Measurements from ENCODE around the gene GNB1. TPM values are rescaled to one million over a fixed set of nuclear protein-coding genes. Genes with fewer than 3 reads are reported as not detected.

The GNB1 gene
- total and polyA plus RNA-seq, 9 donors: 52.3 to 216 (median 178) TPM

DNA sequence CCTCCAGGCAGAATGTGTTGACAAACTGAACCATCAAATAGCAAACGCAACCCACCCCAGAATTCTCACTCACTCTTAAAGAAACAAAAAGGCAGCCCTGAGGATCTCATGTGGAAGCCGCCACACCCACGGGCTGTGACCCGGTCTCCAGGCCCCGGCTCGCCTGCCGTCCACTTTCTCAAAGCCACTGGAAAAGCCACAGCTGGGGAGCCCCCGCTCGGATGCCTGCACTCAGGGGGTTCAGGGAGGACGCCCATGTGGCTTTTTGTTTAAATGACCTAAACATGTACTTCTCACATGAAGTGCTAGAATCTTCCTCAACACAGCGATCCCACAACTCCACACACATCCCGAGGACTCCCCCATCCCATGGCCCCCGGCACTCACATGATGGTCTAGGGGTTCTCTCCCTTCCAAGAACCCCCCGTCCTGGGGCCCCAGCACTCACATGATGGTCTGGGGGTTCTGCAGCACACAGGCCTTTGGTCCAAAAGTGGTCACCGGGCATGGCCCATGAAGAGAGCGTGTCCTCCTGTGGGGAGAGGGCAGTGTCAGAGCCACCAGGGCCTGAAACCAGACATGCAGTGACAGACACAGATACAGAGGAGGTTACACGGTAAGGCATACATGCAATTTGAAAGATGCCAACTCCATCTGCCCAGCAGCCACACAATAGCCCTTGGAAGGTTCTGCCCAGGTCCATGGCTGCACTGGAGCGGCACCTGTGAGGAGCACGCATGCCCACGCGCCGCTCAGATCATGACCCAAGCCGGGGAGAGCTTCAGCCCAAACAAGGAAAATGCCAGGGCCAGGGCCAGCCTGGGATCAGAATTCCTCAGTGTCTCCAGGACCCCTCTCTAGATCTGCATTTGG lies 129.1 kb downstream of the GNB1 start:
- H3K36me3 ChIP-seq (ENCODE audit: control insufficient read depth, insufficient read depth, low read length): peaks cover 75% of the 10 kb centered on the region
- 97% methylated on average over 21 of the region's 23 CpGs for whole genome bisulfite sequencing (ENCODE audit: insufficient coverage)

DNA sequence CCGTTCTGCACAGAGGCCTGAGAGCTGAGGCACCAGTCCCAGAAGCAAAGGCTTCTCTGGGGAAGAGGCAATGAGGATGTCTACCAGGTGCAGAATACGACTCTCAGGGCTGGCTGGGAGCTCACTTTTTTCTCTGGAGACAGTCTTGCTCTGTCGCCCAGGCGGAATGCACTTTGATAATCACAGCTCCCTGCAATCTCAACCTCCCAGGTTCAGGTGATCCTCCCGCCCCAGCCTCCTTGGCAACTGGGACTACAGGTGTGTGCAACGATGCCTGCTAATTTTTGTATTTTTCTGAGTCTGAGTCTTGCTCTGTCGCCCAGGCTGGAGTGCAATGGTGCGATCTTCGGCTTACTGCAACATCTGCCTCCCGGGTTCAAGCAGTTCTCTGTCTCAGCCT lies 130.2 kb downstream of the GNB1 start:
- whole genome bisulfite sequencing (ENCODE audit: insufficient coverage): 85% methylated on average over 9 of the region's 10 CpGs
- no peak overlapping the region for H3K4me3 ChIP-seq (ENCODE audit: low read length)
- H3K9me3 ChIP-seq (replicated peaks; ENCODE audit: control insufficient read depth, low read depth, low read length): no peaks in the 10 kb centered on the region
- no peak overlapping the region for H3K27ac ChIP-seq (ENCODE audit: low read length)
- H3K36me3 ChIP-seq (ENCODE audit: control insufficient read depth, insufficient read depth, low read length): peaks cover 85% of the 10 kb centered on the region
- DNase-seq: no peak
- no peaks in the 10 kb centered on the region for H3K4me1 ChIP-seq (ENCODE audit: control insufficient read depth, insufficient read depth, low read length)
- H3K27me3 ChIP-seq (ENCODE audit: control insufficient read depth, insufficient read depth, low read length): no peaks in the 10 kb centered on the region

More for the DNA sequence above, 129.1 kb downstream of the GNB1 start:
- Histone ChIP-seq H3K4me3 (ENCODE audit: low read length) (no peak overlapping the region), H3K27me3 (ENCODE audit: control insufficient read depth, insufficient read depth, low read length) (no peaks in the 10 kb centered on the region), H3K4me1 (ENCODE audit: control insufficient read depth, insufficient read depth, low read length) (no peaks in the 10 kb centered on the region), H3K9me3 (replicated peaks; ENCODE audit: control insufficient read depth, low read depth, low read length) (no peaks in the 10 kb centered on the region), H3K27ac (ENCODE audit: low read length) (no peak overlapping the region)
- no peak for DNase-seq

DNA sequence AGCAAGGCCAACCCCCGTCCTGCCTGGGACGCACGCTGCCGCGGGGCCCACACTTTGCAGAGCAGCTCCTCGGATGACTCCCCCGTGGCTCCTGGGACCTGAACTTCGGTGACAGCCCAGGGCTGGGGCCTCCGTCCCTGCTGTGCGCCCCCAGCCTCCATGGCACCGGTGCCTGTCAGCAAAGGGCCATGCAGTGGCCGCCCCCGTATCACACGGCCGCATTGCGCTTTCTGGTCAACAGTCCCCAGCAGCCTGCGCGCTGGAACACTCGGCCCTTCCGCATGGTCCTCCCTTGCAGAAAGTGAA lies 130.6 kb downstream of the GNB1 start:
- Histone ChIP-seq H3K27ac (ENCODE audit: low read length) (no peak overlapping the region), H3K4me1 (ENCODE audit: control insufficient read depth, insufficient read depth, low read length) (no peaks in the 10 kb centered on the region), H3K9me3 (replicated peaks; ENCODE audit: control insufficient read depth, low read depth, low read length) (no peaks in the 10 kb centered on the region), H3K4me3 (ENCODE audit: low read length) (no peak overlapping the region), H3K27me3 (ENCODE audit: control insufficient read depth, insufficient read depth, low read length) (no peaks in the 10 kb centered on the region), H3K36me3 (ENCODE audit: control insufficient read depth, insufficient read depth, low read length) (peaks cover 89% of the 10 kb centered on the region)
- no peak for DNase-seq
- 93% methylated on average over 20 of the region's 20 CpGs for WGBS (ENCODE audit: insufficient coverage)

DNA sequence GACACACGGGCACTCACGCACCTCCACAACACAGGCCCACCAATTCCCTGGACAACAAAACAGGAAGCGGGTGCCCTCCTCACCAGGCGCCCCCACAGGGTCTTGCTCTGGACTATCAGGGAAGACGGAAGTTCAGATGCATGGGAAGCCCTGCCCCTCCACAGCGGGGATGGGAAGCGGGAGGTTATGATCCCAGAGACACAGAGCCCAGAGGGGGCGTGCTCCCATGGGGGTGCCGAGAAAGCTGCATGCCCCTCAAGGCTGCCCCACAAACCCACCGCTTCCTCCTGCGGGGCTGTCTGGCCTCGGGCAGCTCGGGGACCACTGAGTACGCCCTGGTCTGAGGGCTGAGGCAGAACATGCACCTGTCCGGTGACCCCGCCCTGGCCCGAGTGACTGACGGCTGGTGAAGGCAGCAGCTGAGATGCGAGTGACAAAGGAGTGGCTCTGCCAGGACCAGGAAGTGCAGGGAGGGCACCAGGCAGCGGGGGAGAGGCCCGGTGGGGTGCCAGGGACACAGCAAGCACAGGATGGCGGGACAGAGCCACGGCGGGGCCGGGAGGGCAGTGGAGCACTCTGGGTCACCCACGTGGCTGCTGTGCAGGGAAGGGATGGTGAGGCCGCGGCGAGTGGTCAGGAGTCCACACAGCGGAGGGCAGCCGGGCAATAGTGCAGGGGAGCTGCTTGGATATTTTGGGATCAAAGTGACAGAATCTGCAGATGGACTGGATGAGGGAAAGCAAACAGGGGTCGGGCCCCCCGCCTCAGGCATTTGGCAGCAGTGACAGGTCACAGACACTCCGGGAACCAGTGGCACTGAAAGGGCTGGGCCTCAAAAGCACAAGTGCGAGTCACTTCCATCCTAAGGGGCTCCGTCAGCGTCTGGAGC lies 131.2 kb downstream of the GNB1 start:
- 88% methylated on average over 36 of the region's 37 CpGs for WGBS (ENCODE audit: insufficient coverage)
- Histone ChIP-seq H3K9me3 (replicated peaks; ENCODE audit: control insufficient read depth, low read depth, low read length) (no peaks in the 10 kb centered on the region), H3K36me3 (ENCODE audit: control insufficient read depth, insufficient read depth, low read length) (peaks cover 91% of the 10 kb centered on the region), H3K4me1 (ENCODE audit: control insufficient read depth, insufficient read depth, low read length) (no peaks in the 10 kb centered on the region), H3K27me3 (ENCODE audit: control insufficient read depth, insufficient read depth, low read length) (no peaks in the 10 kb centered on the region), H3K27ac (ENCODE audit: low read length) (no peak overlapping the region), H3K4me3 (ENCODE audit: low read length) (no peak overlapping the region)
- DNase-seq: no peak

DNA sequence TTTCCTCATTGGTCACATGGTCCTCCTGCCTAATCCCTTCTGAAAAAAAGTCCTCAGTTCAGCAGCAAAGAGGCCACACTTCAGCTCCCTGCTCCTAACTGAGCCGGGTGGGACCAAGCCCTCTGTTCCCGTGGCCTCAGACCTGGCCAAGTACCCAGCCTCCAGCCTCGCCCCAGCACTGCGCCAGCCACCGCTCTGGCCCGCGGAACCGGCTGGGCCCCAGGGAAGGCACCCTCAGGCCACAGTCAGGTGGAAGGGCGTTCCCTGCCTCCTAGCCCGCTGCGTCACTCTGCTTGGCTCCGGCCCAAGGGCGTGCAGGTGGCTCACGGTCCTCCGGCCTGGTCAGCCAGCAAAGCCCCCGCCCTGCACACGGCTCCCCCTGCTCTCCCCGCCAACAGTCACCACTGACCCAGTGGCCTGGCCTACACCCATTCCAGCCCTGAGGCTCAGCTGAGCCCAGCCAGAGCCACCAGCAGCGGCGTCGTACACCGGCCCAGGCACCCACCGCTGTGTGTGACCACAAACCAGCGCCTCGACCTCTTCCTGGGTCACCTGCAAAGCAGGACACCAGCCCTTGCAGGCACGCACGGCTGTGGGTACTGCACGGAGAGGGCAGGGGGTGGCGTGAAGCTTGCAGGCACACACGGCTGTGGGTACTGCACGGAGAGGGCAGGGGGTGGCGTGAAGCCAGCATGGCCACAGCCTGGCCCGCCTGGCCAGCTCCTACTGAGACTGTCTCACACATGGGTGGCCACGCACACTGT lies 132.0 kb downstream of the GNB1 start:
- Histone ChIP-seq H3K9me3 (replicated peaks; ENCODE audit: control insufficient read depth, low read depth, low read length) (no peaks in the 10 kb centered on the region), H3K27me3 (ENCODE audit: control insufficient read depth, insufficient read depth, low read length) (no peaks in the 10 kb centered on the region), H3K4me1 (ENCODE audit: control insufficient read depth, insufficient read depth, low read length) (peaks cover under 1% of the 10 kb centered on the region), H3K27ac (ENCODE audit: low read length) (no peak overlapping the region), H3K4me3 (ENCODE audit: low read length) (no peak overlapping the region), H3K36me3 (ENCODE audit: control insufficient read depth, insufficient read depth, low read length) (peaks cover 88% of the 10 kb centered on the region)
- DNase-seq: no peak
- 79% methylated on average over 34 of the region's 34 CpGs for WGBS (ENCODE audit: insufficient coverage)

DNA sequence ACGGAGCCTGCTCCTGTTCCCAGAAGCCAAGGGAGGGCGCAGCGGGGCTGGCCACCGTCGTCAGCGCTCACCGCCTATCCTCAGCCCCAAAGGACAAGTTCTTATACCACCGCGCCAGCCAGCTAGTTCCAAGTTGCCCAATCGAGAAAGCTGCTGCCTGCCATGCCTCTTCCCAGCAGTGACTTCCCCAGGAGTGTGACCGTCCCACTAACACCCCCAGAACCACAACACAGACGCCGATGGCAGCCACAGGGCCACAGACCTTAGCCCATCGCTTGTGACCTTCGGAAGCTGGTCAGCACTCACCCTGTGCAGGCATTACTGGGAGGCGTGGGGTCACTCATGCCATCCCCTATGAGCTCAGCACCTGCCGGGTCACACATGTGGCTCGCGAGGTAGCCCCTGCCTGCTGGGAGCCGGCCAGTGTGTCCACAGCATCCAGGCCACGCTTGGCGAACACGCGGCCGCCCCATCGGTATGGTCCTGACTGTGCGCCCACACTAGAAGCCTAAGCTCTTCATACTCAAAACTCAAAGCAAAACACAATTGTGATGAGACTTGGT lies 132.7 kb downstream of the GNB1 start:
- WGBS (ENCODE audit: insufficient coverage): 91% methylated on average over 20 of the region's 27 CpGs
- Histone ChIP-seq H3K4me1 (ENCODE audit: control insufficient read depth, insufficient read depth, low read length) (peaks cover 8% of the 10 kb centered on the region), H3K36me3 (ENCODE audit: control insufficient read depth, insufficient read depth, low read length) (peaks cover 91% of the 10 kb centered on the region), H3K4me3 (ENCODE audit: low read length) (no peak overlapping the region), H3K27ac (ENCODE audit: low read length) (no peak overlapping the region), H3K9me3 (replicated peaks; ENCODE audit: control insufficient read depth, low read depth, low read length) (no peaks in the 10 kb centered on the region), H3K27me3 (ENCODE audit: control insufficient read depth, insufficient read depth, low read length) (no peaks in the 10 kb centered on the region)
- no peak for DNase-seq

DNA sequence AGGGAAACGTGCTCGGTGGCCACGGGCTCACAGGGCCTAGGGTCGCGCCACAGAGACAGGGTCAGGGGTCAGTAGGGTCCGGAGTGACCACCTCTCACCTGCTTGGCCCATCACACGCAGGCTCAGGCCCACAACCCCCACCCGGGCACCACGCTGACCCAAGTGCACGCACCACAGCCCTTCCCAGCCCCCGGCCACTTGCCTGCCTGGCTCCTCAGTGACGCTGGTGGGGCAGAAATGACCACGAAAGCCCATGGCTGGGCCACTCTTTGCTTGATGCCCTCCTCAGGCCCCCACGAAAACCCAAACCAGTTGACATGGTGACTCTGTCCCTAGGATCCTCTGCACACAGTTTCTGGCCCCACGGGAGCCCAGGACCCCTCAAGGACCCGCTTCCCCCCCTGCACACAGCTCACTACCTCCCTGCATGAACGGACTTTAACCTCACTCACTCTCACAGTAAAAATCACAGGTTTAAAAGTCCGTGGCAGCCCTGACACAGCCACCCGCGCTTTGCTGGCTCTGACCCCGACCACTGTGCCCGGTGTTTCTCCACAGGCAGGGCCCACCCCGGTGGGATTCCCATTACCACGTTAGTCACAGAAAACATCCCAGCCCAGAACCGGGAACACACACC lies 133.3 kb downstream of the GNB1 start:
- Histone ChIP-seq H3K4me1 (ENCODE audit: control insufficient read depth, insufficient read depth, low read length) (peaks cover 14% of the 10 kb centered on the region), H3K4me3 (ENCODE audit: low read length) (no peak overlapping the region), H3K9me3 (replicated peaks; ENCODE audit: control insufficient read depth, low read depth, low read length) (no peaks in the 10 kb centered on the region), H3K36me3 (ENCODE audit: control insufficient read depth, insufficient read depth, low read length) (peaks cover 90% of the 10 kb centered on the region), H3K27me3 (ENCODE audit: control insufficient read depth, insufficient read depth, low read length) (no peaks in the 10 kb centered on the region), H3K27ac (ENCODE audit: low read length) (no peak overlapping the region)
- no peak for DNase-seq
- 93% methylated on average over 23 of the region's 25 CpGs for WGBS (ENCODE audit: insufficient coverage)

DNA sequence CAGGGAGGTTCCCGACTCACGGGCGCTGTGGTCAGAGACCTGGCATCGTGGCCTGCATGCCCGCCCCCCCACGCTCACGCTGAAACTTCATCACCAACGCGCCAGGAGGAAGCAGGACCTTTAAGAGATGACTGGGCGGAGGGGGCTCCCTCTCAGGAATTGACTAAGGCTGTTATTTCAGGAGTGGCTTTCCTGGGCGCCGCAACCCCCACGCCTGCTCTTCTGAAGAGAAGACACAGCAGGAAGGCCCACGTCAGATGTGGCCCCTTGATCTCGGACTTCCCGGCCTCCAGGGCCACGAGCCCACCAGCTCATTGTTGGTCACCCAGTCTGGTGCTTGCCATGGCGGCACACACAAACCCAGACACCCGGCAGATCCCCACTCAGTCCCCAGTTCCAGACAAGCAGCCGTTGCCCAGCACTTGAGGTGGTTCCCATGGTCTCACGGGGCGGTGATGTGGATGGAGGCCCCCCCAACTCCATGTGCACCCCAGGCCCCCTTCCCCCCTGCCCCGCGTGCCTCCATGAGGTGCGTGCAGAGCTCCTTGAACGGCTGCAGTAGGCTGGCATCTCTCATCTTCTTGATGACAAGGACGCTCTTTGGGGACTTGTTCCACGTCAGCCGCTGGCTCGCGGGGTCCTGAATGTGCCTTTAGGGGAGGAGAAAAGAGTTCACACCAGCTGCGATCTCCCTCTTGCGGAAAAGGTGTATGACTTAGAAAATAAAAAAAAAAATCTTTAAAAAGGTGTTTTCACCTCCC lies 134.0 kb downstream of the GNB1 start:
- no peaks in the 10 kb centered on the region for H3K9me3 ChIP-seq (replicated peaks; ENCODE audit: control insufficient read depth, low read depth, low read length)
- no peak overlapping the region for H3K27ac ChIP-seq (ENCODE audit: low read length)
- peaks cover 19% of the 10 kb centered on the region for H3K4me1 ChIP-seq (ENCODE audit: control insufficient read depth, insufficient read depth, low read length)
- H3K27me3 ChIP-seq (ENCODE audit: control insufficient read depth, insufficient read depth, low read length): no peaks in the 10 kb centered on the region
- no peak for DNase-seq
- WGBS (ENCODE audit: insufficient coverage): 91% methylated on average over 22 of the region's 33 CpGs
- H3K4me3 ChIP-seq (ENCODE audit: low read length): no peak overlapping the region
- H3K36me3 ChIP-seq (ENCODE audit: control insufficient read depth, insufficient read depth, low read length): peaks cover 89% of the 10 kb centered on the region

DNA sequence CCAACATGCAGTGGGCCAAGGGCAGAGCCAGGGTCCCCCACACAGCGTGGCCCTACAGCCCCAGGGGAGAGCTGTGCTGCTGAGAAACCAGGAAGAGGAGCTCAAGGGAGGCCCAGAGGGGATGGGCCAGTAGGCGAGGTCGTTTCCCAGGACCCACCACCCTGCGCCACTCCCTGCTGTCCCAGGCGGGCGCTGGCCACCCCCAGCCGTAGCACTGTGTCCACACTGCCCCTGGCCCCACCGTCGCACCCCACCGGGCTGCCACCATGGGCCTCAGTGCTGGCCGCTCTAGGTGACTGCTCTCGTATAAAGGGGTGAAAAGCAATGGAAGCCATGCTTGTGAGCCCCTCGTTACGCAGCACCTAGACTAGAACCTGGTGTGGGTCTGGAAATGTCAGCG lies 135.0 kb downstream of the GNB1 start:
- H3K4me3 ChIP-seq (ENCODE audit: low read length): no peak overlapping the region
- peaks cover 19% of the 10 kb centered on the region for H3K4me1 ChIP-seq (ENCODE audit: control insufficient read depth, insufficient read depth, low read length)
- WGBS (ENCODE audit: insufficient coverage): 92% methylated on average over 14 of the region's 15 CpGs
- DNase-seq: no peak
- H3K36me3 ChIP-seq (ENCODE audit: control insufficient read depth, insufficient read depth, low read length): peaks cover 79% of the 10 kb centered on the region
- H3K9me3 ChIP-seq (replicated peaks; ENCODE audit: control insufficient read depth, low read depth, low read length): no peaks in the 10 kb centered on the region
- H3K27ac ChIP-seq (ENCODE audit: low read length): no peak overlapping the region
- no peaks in the 10 kb centered on the region for H3K27me3 ChIP-seq (ENCODE audit: control insufficient read depth, insufficient read depth, low read length)
